SK-N-SH (cell line): ENCODE measurements around the gene CDK14. TPM values are rescaled to one million over a fixed set of nuclear protein-coding genes. Genes with fewer than 3 reads are reported as not detected.

ENCODE experiments used
- CTCF ChIA-PET: fragments of 300-600, 350-600 bp; formaldehyde crosslinking; extraction: SDS; loops from one replicate; lab custom pipeline; 2021; lab: Yijun Ruan, JAX
- POLR2A ChIA-PET: fragments of 350-600 bp; sonication (Branson Sonifier 250); formaldehyde crosslinking; extraction: SDS; loops from one replicate; lab custom pipeline; 2020; ENCODE audit warnings: antibody characterized with exemption, inconsistent platforms; lab: Yijun Ruan, JAX
- DNase-seq: peaks from one replicate; pipeline ENCODE4 v3.0.0; 2012
- H2AFZ ChIP-seq: fragments of 200-600 bp; sonication (generic); 2 replicates; pipeline ENCODE4 v1.8.1; 2016; ENCODE audit warnings: antibody characterized with exemption, mild to moderate bottlenecking, low read depth
- H3F3A ChIP-seq: fragments of 200-600 bp; sonication (generic); replicated peaks from 2 replicates; pipeline ENCODE3; 2016; ENCODE audit warnings: antibody characterized with exemption, mild to moderate bottlenecking; ENCODE audit not compliant: insufficient read depth
- H3K27ac ChIP-seq, 2 experiments: fragments of 200-500 bp in 1 of 2; fragments of 200-600 bp in 1 of 2; sonication (Bioruptor generic) in 1 of 2; sonication (generic), shearing (Covaris generic) in 1 of 2; 2 replicates each; pipeline versions ENCODE4 v1.5.1 to v1.6.1; 2014 to 2016; ENCODE audit warnings: low read depth in 2 of 2, inconsistent platforms in 1 of 2, low read length in 1 of 2, mild to moderate bottlenecking in 1 of 2, mixed read lengths in 1 of 2
- H3K27me3 ChIP-seq: fragments of 200-600 bp; sonication (generic), shearing (Covaris generic); 2 replicates; pipeline ENCODE4 v1.6.1; 2016; ENCODE audit warnings: mixed run types; ENCODE audit not compliant: insufficient read depth
- H3K36me3 ChIP-seq, 2 experiments: fragments of 200-500 bp in 1 of 2; fragments of 200-600 bp in 1 of 2; sonication (Bioruptor generic) in 1 of 2; sonication (generic) in 1 of 2; replicated peaks in 1 of 2; 2 replicates each; pipeline versions ENCODE3 to v1.5.1; 2014 to 2016; ENCODE audit warnings: low read length in 1 of 2, mild to moderate bottlenecking in 1 of 2; ENCODE audit not compliant: insufficient read depth in 2 of 2, control insufficient read depth in 1 of 2
- H3K4me1 ChIP-seq, 2 experiments: fragments of 200-500 bp in 1 of 2; fragments of 200-600 bp in 1 of 2; sonication (Bioruptor generic) in 1 of 2; sonication (generic), shearing (Covaris generic) in 1 of 2; 2 replicates each; pipeline versions ENCODE4 v1.5.1 to v1.6.1; 2014 to 2016; ENCODE audit warnings: low read depth in 1 of 2, low read length in 1 of 2, mixed run types in 1 of 2; ENCODE audit not compliant: insufficient read depth in 2 of 2, control insufficient read depth in 1 of 2
- H3K4me2 ChIP-seq: fragments of 200-600 bp; sonication (generic), shearing (Covaris generic); 2 replicates; pipeline ENCODE4 v1.6.1; 2017; ENCODE audit warnings: mixed run types
- H3K4me3 ChIP-seq, 2 experiments: fragments of 200-500 bp in 1 of 2; fragments of 200-600 bp in 1 of 2; sonication (Bioruptor generic) in 1 of 2; sonication (generic), shearing (Covaris generic) in 1 of 2; 2 replicates each; pipeline versions ENCODE4 v1.5.1 to v1.8.1; 2014 to 2016; ENCODE audit warnings: low read depth in 2 of 2, inconsistent platforms in 1 of 2, low read length in 1 of 2, mild to moderate bottlenecking in 1 of 2, mixed read lengths in 1 of 2, moderate library complexity in 1 of 2
- H3K79me2 ChIP-seq: fragments of 200-600 bp; sonication (generic); 2 replicates; pipeline ENCODE4 v1.8.1; 2017; ENCODE audit warnings: mild to moderate bottlenecking; ENCODE audit not compliant: insufficient read depth
- H3K9ac ChIP-seq: fragments of 200-600 bp; sonication (generic); 2 replicates; pipeline ENCODE4 v1.6.1; 2017; ENCODE audit warnings: mixed run types
- H3K9me2 ChIP-seq: fragments of 200-600 bp; sonication (generic); 2 replicates; pipeline ENCODE4 v1.6.1; 2017; ENCODE audit warnings: mixed run types
- H3K9me3 ChIP-seq: fragments of 200-600 bp; sonication (generic); 2 replicates; pipeline ENCODE4 v1.6.1; 2017; ENCODE audit warnings: mixed run types, mild to moderate bottlenecking, moderate library complexity
- H4K20me1 ChIP-seq: fragments of 200-600 bp; sonication (generic); 2 replicates; pipeline ENCODE4 v1.6.1; 2017; ENCODE audit warnings: mild to moderate bottlenecking, mixed run types; ENCODE audit not compliant: insufficient read depth
- CHD2 ChIP-seq: fragments of 150-350 bp; IDR thresholded peaks from 2 replicates; pipeline ENCODE4 v1.6.1; 2018; ENCODE audit warnings: low read length; ENCODE audit not compliant: partially characterized antibody
- CTCF ChIP-seq: fragments of 200-600 bp; sonication (generic); IDR thresholded peaks from 2 replicates; pipeline ENCODE4 v1.6.1; 2017; ENCODE audit warnings: antibody characterized with exemption, mild to moderate bottlenecking, moderate library complexity
- EP300 ChIP-seq, 2 experiments: IDR thresholded peaks; 2 replicates each; pipeline versions ENCODE4 v1.4.0 to v1.6.1; 2012; ENCODE audit warnings: borderline replicate concordance in 1 of 2, low read depth in 1 of 2, low read length in 1 of 2
- EZH2phosphoT487 ChIP-seq: fragments of 200-600 bp; sonication (generic); IDR thresholded peaks from 2 replicates; pipeline ENCODE4 v1.6.1; 2017; ENCODE audit warnings: low read depth, mixed run types, mild to moderate bottlenecking, antibody characterized with exemption, moderate library complexity, borderline replicate concordance
- GABPA ChIP-seq: IDR thresholded peaks from 2 replicates; pipeline ENCODE4 v1.4.0; 2012; ENCODE audit warnings: low read depth, mild to moderate bottlenecking
- GATA2 ChIP-seq: sonication (generic); formaldehyde crosslinking; IDR thresholded peaks from 2 replicates; pipeline ENCODE4 v1.5.0; 2020; ENCODE audit warnings: mild to moderate bottlenecking, missing genetic modification reagents
- IRF3 ChIP-seq: fragments of 150-350 bp; IDR thresholded peaks from 2 replicates; pipeline ENCODE4 v1.6.1; 2016; ENCODE audit warnings: mild to moderate bottlenecking, low read depth, low read length
- JUND ChIP-seq: IDR thresholded peaks from 2 replicates; pipeline ENCODE4 v1.4.0; 2012
- MAX ChIP-seq: IDR thresholded peaks from 2 replicates; pipeline ENCODE4 v1.4.0; 2012; ENCODE audit warnings: low read depth
- MEF2A ChIP-seq: IDR thresholded peaks from 2 replicates; pipeline ENCODE4 v1.4.0; 2012; ENCODE audit warnings: low read depth, borderline replicate concordance
- NFIC ChIP-seq: IDR thresholded peaks from 2 replicates; pipeline ENCODE4 v1.4.0; 2012; ENCODE audit warnings: borderline replicate concordance
- PBX3 ChIP-seq: IDR thresholded peaks from 2 replicates; pipeline ENCODE4; 2012
- POLR2AphosphoS5 ChIP-seq: IDR thresholded peaks from 2 replicates; pipeline ENCODE4 v1.6.1; 2012; ENCODE audit warnings: low read depth, low read length
- RCOR1 ChIP-seq: fragments of 150-350 bp; IDR thresholded peaks from 2 replicates; pipeline ENCODE4 v1.6.1; 2017; ENCODE audit warnings: antibody characterized with exemption, low read length
- RFX5 ChIP-seq: IDR thresholded peaks from 2 replicates; pipeline ENCODE4 v1.6.1; 2012; ENCODE audit warnings: mild to moderate bottlenecking, improper control_type of control experiment, low read length
- RXRA ChIP-seq: IDR thresholded peaks from 2 replicates; pipeline ENCODE4 v1.4.0; 2012; ENCODE audit warnings: low read depth, mild to moderate bottlenecking, borderline replicate concordance
- SMC3 ChIP-seq: IDR thresholded peaks from 2 replicates; pipeline ENCODE4 v1.6.1; 2012; ENCODE audit warnings: low read depth, low read length, improper control_type of control experiment
- TAF1 ChIP-seq: IDR thresholded peaks from 2 replicates; pipeline ENCODE4 v1.6.1; 2012; ENCODE audit warnings: low read depth, mild to moderate bottlenecking, low read length, moderate library complexity, borderline replicate concordance
- TCF12 ChIP-seq: IDR thresholded peaks from 2 replicates; pipeline ENCODE4 v1.4.0; 2012
- TEAD4 ChIP-seq: IDR thresholded peaks from 2 replicates; pipeline ENCODE4 v1.4.0; 2012; ENCODE audit warnings: mild to moderate bottlenecking, borderline replicate concordance; ENCODE audit not compliant: insufficient read depth
- USF1 ChIP-seq: IDR thresholded peaks from 2 replicates; pipeline ENCODE4 v1.4.0; 2012; ENCODE audit warnings: low read depth, borderline replicate concordance
- USF2 ChIP-seq: fragments of 150-350 bp; IDR thresholded peaks from 2 replicates; pipeline ENCODE4 v1.6.1; 2017; ENCODE audit warnings: antibody characterized with exemption, low read length, low read depth, borderline replicate concordance
- WGBS: methylation state at CpG from one replicate; pipeline ENCODE4 v1.1.6; 2017; ENCODE audit warnings: low lambda C conversion rate; 5-methylcytosine and 5-hydroxymethylcytosine counted together
- polyA plus RNA-seq, 3 experiments: library from polyadenylated mRNA; depleted of rRNA; stranded (reverse); fragments of >200 nt; gene quantifications; 2 replicates each; pipeline ENCODE4 v1.2.3, GENCODE V29; 2012

The CDK14 gene
- polyA plus RNA-seq, 1 of the 3 experiments (the other 2 are of a cell fraction), result 13.9 TPM

GRCh38 chr7:90603346-90603745 is 7.2 kb downstream of the CDK14 start:
- H3K4me3 ChIP-seq, result no peak overlapping the region
- POLR2A ChIA-PET, result no interaction called here
- CTCF ChIA-PET, result interaction anchor here (0.8 to 6.4 kb wide), 4 partner anchors 8 to 148 kb away, joined by 3 to 38 read pairs (median 6); partner anchors contain the start of gene CDK14
- TF ChIP-seq JUND (no peak), RFX5 (no peak), EP300 (IDR thresholded peaks at IDR 0.05; ENCODE audit: borderline replicate concordance in 1 of 2, low read depth in 1 of 2, low read length in 1 of 2) (no peak), MEF2A (no peak), POLR2AphosphoS5 (no peak), RXRA (no peak), SMC3 (no peak), USF1 (no peak), MAX (no peak), GABPA (no peak), TEAD4 (no peak), EZH2phosphoT487 (no peak), TCF12 (no peak), USF2 (no peak), GATA2 (CRISPR knock-in tag) (no peak)
- TF ChIP-seq, all 33 proteins: peak for 0
- H3K36me3 ChIP-seq, result peaks cover 0 to 35% of the 10 kb centered on the region in 2 experiments
- no peak overlapping the region for H3K27ac ChIP-seq
- H4K20me1 ChIP-seq, result peaks cover 72% of the 10 kb centered on the region
- DNase-seq, result no peak
- H3K79me2 ChIP-seq, result peaks cover 100% of the 10 kb centered on the region
- H3K9me3 ChIP-seq, result no peaks in the 10 kb centered on the region
- 84% methylated on average over 1 of the region's 1 CpG for WGBS
- no peaks in the 10 kb centered on the region for H3K27me3 ChIP-seq
- no peak overlapping the region for H3K4me2 ChIP-seq
- no peak overlapping the region for H3K9ac ChIP-seq
- H3K4me1 ChIP-seq, result peaks cover 12 to 28% of the 10 kb centered on the region in 2 experiments; a peak in 3 of 4 replicates
- H3K9me2 ChIP-seq, result no peaks in the 10 kb centered on the region
- no peak overlapping the region for H2AFZ ChIP-seq
- H3F3A ChIP-seq, result no peaks in the 10 kb centered on the region

- ChIA-PET POLR2A (no interaction called here), CTCF (interaction anchor here (1.3 to 6.4 kb wide), 2 partner anchors 9 to 149 kb away, joined by 4 to 38 read pairs; partner anchors contain the start of gene CDK14)
- WGBS, result 92% methylated on average over 5 of the region's 5 CpGs
- H3F3A ChIP-seq, result no peaks in the 10 kb centered on the region
- H3K9me3 ChIP-seq, result no peaks in the 10 kb centered on the region
- DNase-seq, result no peak
- peaks cover 0 to 35% of the 10 kb centered on the region in 2 experiments for H3K36me3 ChIP-seq
- peaks cover 74% of the 10 kb centered on the region for H4K20me1 ChIP-seq
- no peak overlapping the region for H2AFZ ChIP-seq
- H3K4me1 ChIP-seq, result peaks cover 12 to 25% of the 10 kb centered on the region in 2 experiments; a peak in 3 of 4 replicates
- no peak overlapping the region for H3K4me3 ChIP-seq
- H3K79me2 ChIP-seq, result peaks cover 100% of the 10 kb centered on the region
- no peak overlapping the region for H3K4me2 ChIP-seq
- peak overlapping the region in 1 of 2 experiments; percentile 48; a peak in 1 of 4 replicates for H3K27ac ChIP-seq
- H3K27me3 ChIP-seq, result no peaks in the 10 kb centered on the region
- H3K9ac ChIP-seq, result no peak overlapping the region
- H3K9me2 ChIP-seq, result no peaks in the 10 kb centered on the region
- TF ChIP-seq RCOR1 (no peak), EZH2phosphoT487 (no peak), CTCF (no peak), PBX3 (no peak), TAF1 (no peak), CHD2 (no peak), IRF3 (no peak), NFIC (no peak), TCF12 (no peak), POLR2AphosphoS5 (no peak)
These were observed 8.3 kb downstream of the CDK14 start for GRCh38 chr7:90604383-90604782.
